ENCODE data around the gene TMPRSS3. TPM values are rescaled to one million over a fixed set of nuclear protein-coding genes. Genes with fewer than 3 reads are reported as not detected.

The TMPRSS3 gene
- total and polyA plus RNA-seq, 8 donors = 3.1 to 11.6 (median 7.9) TPM

- H3K27me3 ChIP-seq = no peaks in the 10 kb centered on the region
- FAIRE-seq (no peak), ATAC-seq (peak in 1 of 4 donors; percentile 25), DNase-seq (no peak)
- 82 to 87% methylated on average over 30 of the region's 30 CpGs for WGBS, 2 donors
- H3K4me3 ChIP-seq = no peak overlapping the region
- intact Hi-C loops (cut with DNase I) = no loop called here
- H3K4me1 ChIP-seq = no peaks in the 10 kb centered on the region
- no peak for TF ChIP-seq CTCF (IDR thresholded peaks at IDR 0.05)
- no peaks in the 10 kb centered on the region for H3K9me3 ChIP-seq
- H3K27ac ChIP-seq = no peak overlapping the region
- no peaks in the 10 kb centered on the region for H3K36me3 ChIP-seq
Observed at GRCh38 chr21:42347601-42348327, 48.1 kb downstream of the TMPRSS3 start.

- DNase-seq = no peak
- TF ChIP-seq CTCF (IDR thresholded peaks at IDR 0.05) = no peak
- H3K36me3 ChIP-seq = no peaks in the 10 kb centered on the region
- no peaks in the 10 kb centered on the region for H3K4me1 ChIP-seq
- H3K9me3 ChIP-seq = no peaks in the 10 kb centered on the region
- WGBS, 2 donors = 77 to 86% methylated on average over 30 of the region's 30 CpGs
- no peak for ATAC-seq
- no peak overlapping the region for H3K4me3 ChIP-seq
- FAIRE-seq = no peak
- H3K27ac ChIP-seq = no peak overlapping the region
- intact Hi-C loops (cut with DNase I) = no loop called here
- no peaks in the 10 kb centered on the region for H3K27me3 ChIP-seq
Observed at GRCh38 chr21:42346866-42347600, 48.8 kb downstream of the TMPRSS3 start.

GRCh38 chr21:42346441-42346840 is 49.4 kb downstream of the TMPRSS3 start:
- FAIRE-seq (no peak), ATAC-seq (no peak), DNase-seq (no peak)
- Histone ChIP-seq H3K9me3 (no peaks in the 10 kb centered on the region), H3K4me1 (no peaks in the 10 kb centered on the region), H3K27ac (no peak overlapping the region), H3K27me3 (no peaks in the 10 kb centered on the region), H3K36me3 (no peaks in the 10 kb centered on the region), H3K4me3 (no peak overlapping the region)
- intact Hi-C loops (cut with DNase I) = no loop called here
- 83 to 92% methylated on average over 9 of the region's 9 CpGs for WGBS, 2 donors
- TF ChIP-seq CTCF (IDR thresholded peaks at IDR 0.05) = no peak

GRCh38 chr21:42344631-42345030 is 51.2 kb downstream of the TMPRSS3 start:
- no peak for DNase-seq
- Histone ChIP-seq H3K4me3 (no peak overlapping the region), H3K4me1 (no peaks in the 10 kb centered on the region), H3K9me3 (no peaks in the 10 kb centered on the region), H3K36me3 (no peaks in the 10 kb centered on the region), H3K27me3 (no peaks in the 10 kb centered on the region), H3K27ac (no peak overlapping the region)
- ATAC-seq = no peak
- TF ChIP-seq CTCF (IDR thresholded peaks at IDR 0.05) = no peak
- no peak for FAIRE-seq
- WGBS, 2 donors = 65 to 71% methylated on average over 4 of the region's 4 CpGs
- intact Hi-C loops (cut with DNase I) = no loop called here
